Measurements from ENCODE around the gene PTPA. TPM values are rescaled to one million over a fixed set of nuclear protein-coding genes. Genes with fewer than 3 reads are reported as not detected.
A peak's percentile ranks its signal among the peaks of the same experiment; 100 is the strongest.
"Not testable (repeated sequence)": the region's sequence is repeated elsewhere in the genome, so short reads cannot be mapped to it uniquely, and the experiment has no call there.

PTPA gene
- polyA plus RNA-seq, 5 donors = 118 to 167 (median 126) TPM

DNA sequence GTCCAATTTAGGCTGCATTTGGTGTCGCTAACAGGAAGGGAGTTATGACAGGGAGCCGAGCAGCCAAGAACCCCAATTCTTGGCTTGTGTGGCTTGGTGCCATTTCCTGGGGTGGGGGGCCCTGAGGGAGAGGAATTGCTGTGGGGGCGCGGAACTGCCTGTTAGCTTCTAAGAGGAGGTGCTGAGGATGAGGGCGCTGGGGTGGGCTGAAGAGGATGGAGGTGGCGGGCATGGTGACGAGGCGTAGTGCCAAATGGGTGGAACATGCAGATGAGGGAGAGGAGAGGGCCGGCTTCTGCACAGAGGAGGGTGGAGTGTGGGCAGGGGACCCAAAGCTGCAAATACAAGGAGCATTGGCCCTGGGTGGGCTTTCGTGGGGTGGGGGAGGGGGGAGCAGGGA is 38.9 kb downstream of the PTPA start:
- DNase-seq = no peak

DNA sequence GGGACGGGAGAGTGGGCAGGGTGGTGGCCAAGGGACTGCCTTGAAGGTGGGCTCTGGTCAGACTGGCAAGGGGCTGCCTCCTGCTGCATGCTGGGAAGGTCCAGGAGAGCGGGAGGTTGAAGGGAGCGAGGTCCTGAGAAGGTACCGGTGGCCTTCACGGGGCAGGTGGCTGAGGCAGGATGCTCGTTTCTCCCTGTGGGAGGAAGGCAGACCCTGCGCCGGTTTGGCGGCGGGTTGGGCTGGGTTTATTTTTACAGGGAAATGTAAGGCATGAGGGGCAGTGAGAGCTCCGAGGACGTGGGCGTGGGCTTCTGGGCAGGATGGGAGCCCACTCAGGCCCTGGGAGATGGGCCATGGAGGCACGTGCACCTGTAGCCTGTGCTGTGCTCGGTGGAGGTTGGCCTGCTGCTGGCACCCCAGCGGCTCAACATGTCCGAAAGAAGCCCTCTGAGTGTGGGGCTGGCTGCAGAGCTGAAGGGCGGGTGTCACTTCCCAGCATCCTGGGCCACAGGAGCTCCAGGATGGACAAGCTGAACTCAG is 39.5 kb downstream of the PTPA start:
- no peak for DNase-seq

DNA sequence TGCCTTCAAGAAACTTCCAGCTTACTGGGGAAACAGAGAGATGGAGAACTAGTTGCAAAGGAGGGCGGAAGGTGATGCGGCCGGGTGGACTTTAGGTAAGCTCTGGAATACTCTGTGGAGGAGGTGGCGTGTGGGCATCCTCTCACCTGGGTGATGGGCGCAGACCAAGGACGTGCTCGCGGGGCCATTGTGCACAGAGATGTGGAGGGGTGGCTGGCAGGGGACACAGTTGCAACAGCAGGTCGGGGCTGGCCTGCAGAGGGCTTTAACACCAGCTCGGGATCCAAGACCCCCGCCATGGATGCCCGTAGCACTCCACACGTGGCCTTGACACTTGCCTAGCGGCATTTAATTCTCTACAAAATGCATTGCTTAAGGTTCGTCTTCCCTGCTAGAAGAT is 40.3 kb downstream of the PTPA start:
- DNase-seq = no peak

DNA sequence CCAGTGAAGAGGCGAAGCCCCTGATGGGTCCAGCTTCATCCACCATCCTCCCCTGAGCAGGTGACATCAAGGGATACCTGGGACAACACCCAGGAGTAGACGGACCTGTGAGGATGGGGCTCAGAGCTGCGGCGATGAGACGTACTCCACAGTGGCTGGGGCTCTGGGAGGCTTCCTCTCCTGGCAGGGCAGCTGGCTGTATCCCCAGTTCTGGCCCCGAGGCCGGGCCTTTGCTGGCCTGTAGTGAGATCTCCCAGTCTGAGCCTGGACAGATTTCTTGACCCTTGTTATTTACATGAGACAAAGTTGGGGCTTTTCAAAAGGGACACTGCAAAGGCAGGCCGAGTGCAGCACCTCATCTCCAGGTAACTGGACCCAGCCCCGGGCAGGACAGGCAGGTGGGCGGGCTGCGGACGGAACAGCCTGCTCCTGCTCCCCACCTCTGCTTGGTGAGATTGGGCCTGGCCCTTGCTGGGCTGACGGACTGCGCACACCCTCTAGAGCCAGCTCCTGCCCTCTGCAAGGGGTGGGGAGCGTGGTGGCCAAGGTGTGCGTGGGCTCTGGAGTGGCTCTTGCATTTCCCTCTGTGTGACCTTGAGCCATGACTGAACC is 43.8 kb downstream of the PTPA start:
- no peak for DNase-seq

DNA sequence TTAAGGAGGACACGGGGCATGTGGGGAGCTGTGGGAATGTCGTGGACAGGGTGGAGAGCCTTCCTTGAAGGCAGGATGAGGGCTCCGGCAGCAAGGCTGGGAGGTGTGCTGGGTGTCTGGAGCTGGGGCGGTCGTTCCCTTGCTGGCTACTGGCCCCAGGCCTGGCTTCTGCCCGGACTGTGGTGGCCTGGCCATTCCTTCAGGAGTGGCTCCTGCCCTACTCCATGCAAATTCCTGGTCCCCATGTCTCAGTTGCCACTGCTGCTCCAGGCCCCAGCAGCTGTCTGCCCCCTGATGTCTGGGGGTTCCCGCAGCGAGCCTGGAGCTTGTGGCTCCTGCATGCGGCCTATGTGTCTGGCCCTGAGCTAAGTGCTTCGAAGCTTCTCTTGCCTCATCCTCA is 44.9 kb downstream of the PTPA start:
- no peak for DNase-seq

DNA sequence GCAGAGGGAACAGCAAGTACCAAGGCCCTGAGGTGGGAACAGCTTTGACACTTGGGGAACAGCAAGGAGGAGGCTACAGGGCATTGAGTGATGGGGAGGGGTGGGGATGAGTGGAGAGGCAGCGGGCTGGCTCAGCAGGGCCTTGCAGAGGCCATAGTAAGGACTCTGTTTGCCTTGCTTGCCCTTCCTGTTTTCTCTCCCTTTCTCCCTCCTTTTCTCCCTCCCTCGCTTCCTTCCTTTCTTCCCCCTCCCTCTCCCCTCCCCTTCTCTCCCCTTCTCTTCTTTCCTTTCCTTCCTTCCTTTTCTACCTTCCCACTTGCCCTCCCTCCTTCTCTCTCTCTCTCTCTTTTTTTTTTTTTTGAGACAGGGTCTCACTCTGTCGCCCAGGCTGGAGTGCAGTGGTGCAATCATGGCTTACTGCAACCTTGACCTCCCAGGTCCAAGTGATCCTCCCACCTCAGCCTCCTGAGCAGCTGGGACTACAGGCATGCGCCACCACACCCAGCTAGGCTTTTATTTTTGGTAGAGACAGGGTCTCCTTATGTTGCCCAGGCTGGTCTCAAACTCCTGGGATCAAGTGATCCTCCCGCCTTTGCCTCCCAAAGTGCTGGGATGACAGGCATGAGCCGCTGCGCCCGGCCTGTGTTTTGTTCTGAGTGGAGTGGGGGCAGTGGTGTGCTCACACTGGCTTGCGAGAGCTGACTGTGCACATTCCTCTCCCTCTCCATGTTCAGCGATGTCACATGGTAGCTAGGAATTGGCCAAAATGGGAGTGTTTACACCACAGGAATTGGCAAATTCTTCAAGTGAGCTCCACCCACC is 49.7 kb downstream of the PTPA start:
- no peak for DNase-seq

DNA sequence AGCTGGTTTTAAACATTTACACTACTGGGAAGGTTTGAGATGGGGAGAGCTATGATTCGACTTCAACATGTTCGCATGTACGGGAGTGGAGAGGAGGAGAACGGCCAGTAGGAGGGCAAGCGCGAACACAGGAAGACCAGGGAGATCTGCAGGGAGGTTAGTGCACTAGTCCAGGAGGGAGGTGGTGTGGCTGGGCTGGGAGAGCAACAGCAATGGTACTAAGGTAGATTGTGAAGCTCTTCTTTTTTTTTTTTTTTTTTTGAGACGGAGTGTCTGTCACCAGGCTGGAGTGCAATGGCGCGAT is 50.3 kb downstream of the PTPA start:
- no peak for DNase-seq

DNA sequence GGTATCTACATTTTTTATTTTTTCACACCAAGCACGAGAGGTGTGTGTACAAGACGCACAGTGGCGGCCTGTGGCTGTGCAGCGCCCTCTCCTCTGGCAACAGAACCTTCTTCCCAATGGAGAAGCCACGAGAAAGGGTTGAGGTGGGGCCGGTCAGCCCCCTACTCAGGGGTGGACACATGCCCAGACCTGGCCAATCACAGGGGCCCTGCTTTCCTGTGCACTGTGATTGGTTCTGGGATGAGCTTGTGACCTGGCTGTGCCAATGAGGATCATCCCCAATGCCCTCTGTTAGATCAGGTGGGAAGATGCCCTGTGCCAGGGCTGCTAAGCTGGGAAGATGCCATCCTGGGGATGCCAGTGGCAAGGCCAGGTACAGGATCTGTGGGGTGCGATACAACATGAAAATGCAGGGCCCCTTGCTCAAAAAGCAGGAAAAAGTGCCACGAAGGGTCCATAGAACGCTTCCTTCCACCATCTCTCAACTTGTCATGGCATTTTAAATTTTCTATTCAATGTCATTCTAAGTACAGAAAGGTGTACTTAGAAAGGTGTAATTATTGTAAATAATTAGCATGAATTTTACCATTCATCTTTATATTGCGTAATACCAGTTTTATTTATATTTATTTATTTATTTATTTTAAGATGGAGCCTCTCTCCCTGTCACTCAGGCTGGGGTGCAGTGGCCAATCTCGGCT is 51.4 kb downstream of the PTPA start:
- DNase-seq = no peak

DNA sequence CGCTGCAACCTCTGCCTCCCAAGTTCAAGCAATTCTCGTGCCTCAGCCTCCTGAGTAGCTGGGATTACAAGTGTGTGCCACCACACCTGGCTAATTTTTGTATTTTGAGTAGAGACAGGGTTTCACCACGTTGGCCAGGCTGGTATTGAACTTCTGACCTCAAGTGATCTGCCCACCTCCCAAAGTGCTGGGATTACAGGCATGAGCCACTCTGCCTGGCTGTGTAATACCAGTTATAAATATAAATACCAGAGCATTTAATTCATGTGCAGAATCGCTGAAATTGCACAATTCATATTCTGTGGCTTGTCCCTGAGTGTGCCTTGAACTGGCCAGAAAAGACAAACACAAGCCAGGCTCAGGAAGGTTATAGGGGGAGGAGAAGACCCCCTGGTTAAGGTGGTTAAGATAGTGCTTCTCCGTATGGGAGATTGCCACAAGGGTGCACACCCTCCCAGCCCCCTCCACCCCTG is 52.0 kb downstream of the PTPA start:
- not testable (repeated sequence) for DNase-seq

DNA sequence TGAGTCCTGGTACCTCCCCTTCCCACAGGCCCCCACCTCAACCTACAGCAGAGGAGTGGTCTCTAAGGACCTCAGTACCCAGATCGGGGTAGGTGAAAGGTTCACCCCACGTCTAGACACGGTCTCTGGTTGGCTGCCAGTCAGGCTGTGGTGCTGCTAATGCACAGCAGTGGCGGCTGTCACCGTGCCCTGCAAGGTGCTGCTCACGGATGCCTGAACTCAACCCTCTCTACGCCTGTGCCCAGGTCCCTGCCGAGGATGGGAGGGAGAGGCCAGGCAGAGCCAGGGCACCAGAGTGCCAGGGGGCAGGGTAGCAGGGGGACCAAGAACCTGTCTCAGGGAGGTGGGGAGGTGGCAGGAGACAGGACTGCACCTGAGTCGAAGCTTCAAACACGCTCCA is 52.5 kb downstream of the PTPA start:
- no peak for DNase-seq

DNA sequence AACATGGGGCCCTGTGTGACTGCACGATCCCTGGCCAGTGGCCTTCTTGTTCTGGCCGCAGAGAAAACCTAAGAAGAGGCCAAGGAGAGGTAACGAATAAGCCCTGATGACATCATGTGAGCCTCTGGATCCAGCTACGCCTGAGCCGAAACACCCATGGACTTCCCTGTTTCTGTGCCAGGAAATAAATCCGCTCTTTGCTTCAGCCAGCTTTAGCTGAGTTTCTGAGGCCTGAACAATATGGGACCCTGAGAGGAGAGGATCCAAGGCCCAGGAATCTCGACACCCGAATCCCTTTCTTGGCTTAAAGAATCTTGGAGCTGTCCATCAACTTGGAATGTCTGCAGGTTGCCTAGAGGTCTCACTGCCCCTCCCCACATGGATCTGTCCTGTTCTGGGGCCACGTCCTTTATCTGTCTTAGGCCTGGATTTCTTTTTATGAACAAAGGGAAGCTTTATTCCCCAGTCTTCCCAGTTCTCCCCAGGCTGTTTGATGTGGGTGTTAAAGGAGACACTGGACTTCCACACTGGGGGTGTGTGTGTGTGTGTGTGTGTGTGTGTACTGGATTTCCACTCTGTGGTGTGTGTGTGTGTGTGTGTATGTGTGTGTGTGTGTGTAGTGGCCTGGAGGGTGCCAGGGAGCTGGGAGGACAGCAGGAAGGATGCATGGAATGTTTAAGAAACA is 53.2 kb downstream of the PTPA start:
- no peak for DNase-seq

DNA sequence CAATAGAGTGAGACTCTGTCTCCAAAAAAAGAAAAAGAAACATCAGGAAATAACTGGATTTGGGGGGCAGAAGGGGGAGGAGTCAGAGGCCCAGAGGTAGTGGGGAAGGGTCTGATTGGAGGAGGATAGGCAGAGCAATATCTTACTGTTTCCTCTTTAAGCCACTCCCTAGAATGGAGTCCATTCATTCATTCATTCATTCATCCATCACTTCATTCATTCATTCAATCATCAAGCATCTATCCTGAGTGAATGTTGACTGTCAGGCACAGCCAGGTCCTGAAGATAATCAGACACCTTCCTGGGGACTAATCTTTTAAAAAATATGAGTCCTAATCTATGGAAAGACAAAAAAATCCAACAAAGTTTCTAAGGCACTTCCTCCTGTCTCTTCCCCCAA is 54.0 kb downstream of the PTPA start:
- DNase-seq = no peak

DNA sequence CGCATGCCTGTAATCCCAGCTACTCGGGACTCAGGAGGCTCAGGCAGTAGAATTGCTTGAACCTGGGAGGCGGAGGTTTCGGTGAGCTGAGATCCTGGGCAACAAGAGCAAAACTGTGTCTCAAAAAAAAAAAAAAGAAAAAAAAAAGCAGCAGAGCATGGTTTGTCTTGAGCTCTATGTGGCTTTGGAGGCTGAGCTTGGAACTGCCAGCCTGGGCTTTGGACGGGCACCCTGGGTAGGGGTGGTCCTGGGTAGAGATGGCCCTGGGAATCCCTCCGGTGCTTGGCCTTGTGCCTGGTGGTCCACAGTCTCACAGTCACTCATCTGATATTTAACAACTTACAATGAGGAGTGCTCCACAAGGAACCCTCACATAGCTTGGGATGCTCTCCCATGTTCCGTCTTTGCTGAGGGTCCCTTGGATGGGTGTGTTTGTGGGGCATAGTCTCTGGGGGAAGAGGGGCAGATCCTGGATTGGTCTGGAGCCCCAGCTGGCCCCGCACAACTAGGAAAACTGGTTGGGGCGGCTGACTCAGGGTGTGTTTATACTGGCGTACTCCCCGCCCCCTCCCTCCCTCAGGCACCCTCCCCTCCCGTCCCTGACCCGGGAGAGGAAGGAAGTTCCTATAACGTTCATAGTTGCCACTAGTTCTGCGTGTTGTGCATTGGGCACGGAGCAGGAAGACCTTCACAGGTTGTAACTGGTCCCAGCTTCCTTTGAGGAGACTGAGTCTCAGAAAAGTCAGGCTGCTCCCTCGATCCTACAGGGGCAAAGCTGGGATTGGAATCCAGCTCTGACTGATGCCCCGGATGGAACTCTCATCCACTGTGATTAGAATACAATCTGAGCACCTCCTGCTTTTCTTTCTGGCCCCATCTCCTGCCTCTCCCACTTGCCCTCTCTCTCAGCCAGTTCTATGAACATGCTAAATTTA is 55.7 kb downstream of the PTPA start:
- peak in 1 of 2 donors; percentile 76 for DNase-seq

DNA sequence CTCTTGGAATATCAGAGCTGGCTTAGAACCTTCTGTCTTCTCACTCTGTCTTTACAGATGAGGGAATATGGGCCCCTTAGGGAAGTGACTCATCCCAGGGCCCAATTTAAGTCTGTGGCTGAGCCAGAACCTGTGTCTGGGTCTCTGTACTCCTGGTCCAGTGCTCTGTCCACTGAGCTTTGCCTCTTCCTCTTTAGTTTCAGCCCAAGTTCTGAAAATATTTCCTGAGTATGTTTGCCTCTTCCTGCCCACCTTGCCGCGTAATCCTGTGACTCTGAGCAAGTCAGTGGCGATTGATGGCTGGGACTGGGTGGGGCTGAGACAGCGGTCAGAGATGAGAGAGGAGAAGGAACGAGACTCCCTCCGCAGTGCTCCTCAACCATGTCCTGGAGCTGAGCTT is 59.0 kb downstream of the PTPA start:
- DNase-seq = no peak

DNA sequence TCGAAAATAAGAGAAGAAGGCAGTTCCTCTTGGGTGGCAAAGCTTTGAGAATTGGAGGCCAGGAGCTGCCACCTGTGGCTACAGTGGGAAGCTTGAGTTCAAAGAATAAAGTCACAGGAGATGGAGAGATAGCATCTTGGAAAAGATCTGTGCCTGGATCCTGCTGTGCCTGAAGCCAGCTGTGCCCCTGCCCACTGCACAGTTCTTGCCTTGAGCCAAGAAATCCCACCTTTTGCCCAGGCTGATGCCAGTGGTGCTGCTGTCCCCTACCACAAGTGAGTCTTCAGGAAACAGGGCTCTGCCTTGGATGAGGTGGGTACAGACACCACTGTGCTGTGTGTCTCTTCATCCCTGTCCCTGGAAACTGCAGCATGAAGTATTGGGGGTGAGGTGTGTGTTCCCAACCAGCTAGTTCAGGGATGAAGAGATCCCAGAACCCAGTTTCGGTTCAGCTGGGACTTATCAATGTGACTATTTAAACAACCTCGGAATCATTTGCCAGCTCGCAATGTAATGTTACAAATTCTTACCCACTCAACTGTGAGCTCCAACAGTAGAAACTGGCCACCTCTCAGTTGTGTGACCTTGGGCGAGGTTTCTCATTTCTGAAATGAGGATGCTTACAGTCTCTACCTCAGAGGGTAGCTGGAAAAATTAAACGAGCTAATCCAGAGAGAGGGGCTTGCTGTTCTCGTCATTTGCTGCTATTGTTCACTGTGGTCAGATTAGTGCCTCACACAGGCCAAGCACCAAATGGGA is 61.0 kb downstream of the PTPA start:
- no peak for DNase-seq

DNA sequence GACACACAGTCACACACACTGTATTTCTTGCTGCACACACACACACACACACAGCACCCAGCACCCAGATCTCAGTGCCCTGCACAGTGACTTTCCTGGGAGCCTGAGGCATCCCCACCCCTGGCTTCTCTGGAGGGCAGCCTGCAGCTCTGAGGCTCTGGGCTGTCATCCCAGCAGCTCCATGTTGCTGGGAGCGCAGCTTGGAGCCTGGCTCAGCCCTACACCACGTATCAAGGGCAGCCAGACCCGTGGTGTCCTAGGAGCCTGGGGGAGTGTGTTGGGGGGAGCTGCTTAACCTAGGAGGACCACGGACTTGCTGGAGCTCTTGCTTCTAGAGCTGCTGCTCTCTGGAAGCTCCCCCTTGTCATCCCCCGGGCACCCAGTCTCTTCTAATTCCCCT is 61.6 kb downstream of the PTPA start:
- DNase-seq = no peak

DNA sequence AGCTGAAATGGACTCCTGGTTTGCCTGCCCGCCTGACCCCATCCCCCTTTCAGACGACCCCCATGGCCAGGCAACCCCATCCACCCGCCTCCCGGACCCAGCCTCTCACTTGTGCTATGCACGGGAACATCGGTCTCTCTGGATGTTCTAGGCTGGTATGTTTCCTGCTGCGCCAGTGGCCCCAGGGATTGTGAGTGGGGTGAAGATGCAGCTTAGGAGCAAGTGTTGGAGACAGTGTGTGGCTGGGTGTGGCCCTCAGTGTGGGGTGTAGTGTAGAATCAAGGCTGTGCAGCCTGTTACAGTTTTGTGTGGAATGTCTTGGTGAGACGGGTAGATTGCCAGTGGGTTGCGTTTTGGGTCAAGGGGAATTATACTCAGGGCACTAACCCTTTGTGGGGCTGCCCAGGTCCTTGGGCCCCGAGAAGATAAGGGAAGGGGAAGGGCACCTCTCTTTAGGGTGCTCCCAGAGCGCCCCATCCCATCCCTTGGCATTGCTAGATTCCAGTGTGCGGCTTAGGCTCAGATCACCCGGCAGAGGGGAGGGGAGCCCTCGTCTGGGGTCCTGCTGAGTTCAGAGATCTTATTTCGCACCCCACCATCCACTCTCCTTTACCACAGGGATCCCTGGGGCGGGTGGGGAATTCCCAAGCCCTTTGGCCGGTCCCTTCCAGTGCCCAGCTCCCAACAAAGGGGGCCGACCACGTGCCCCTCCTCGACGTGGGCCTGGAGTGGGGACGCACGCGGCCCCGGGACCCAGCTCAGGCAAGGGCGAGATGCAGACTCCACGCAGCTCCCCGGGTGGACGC is 62.3 kb downstream of the PTPA start:
- no peak for DNase-seq

DNA sequence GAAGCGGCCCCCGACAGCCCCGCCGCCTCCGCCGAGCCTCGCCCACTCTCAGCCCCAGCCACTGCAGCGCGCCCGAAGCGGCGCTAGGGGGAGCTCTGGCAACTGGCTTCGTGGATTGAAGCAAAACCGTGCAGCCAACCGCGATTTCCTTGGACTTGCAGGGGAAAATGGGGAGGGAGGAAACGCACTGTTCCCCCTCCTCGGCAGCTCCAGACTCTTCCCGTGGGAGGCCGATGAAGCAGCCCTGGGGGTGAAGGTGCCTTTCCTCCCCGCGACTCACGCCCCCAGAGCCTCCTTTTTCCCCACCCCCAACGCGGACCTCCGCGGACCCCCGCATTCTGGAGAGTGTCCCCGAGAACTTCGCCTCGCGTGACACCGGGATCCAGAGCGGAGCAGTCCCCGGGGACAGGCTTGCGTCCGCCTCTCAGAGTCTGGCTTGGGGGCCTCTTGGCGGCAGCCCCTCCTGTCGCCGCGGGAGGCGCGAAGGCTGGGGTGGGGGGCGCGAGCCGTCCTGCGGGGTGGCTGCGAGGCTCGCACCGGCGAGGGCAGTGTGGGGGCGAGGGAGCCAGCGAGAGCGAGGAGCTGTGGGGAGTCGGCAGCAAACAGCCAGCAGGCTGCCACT is 63.0 kb downstream of the PTPA start:
- DNase-seq = peak; percentile 86 to 90

All from right lung (tissue), 5 donors.